AG10803 (cell line): Measurements from ENCODE around the gene DOCK11.

ENCODE experiments used
- DNase-seq: peaks from one replicate; pipeline ENCODE4 v3.0.0; 2010; ENCODE audit warnings: low read depth
- H3K4me3 ChIP-seq: 2 replicates; pipeline ENCODE4 v1.5.1; 2011; ENCODE audit warnings: mild to moderate bottlenecking, low read length, control low read depth
- CTCF ChIP-seq: conservative IDR thresholded peaks from 2 replicates; pipeline ENCODE4 v1.5.1; 2011; ENCODE audit warnings: mild to moderate bottlenecking, low read length, control low read depth, inconsistent platforms

The DOCK11 gene

GRCh38 chrX:118626346-118626745 is 130.7 kb downstream of the DOCK11 start:
- TF ChIP-seq CTCF: no peak
- no peak for DNase-seq
- H3K4me3 ChIP-seq: no peak overlapping the region

DNA sequence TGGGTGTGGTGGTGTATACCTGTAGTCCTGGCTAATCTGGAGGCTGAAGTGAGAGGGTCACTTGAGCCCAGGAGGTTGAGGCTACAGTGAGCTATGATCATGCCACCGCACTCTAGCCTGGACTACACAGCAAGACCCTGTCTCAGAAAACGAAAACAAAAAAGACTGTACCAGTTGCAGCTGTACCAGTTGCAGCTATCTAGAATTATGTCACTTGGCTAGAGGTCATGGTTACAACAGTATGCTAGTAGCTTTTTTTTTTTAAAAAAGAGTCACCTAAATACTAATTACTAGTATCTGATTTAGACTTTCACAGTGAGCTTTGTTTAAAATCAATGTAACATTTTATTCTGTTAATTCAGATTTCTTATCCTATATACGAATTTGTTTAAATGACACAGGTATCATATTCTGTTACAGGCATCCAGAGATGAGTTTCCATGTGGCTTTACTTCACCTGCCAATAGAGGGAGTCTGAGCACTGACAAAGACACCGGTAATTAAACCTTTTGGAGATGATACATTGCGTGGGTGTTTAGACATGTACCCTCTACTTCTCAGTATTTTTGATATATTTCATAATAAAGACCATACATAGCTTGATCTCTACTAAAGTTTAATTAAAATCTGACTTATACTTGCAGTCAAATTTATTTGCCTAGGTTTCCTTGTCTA is 131.6 kb downstream of the DOCK11 start:
- no peak overlapping the region for H3K4me3 ChIP-seq
- DNase-seq: no peak
- TF ChIP-seq CTCF: peak; percentile 27

GRCh38 chrX:118630848-118631247 is 135.2 kb downstream of the DOCK11 start:
- no peak overlapping the region for H3K4me3 ChIP-seq
- DNase-seq: no peak
- no peak for TF ChIP-seq CTCF

- no peak for DNase-seq
- no peak for TF ChIP-seq CTCF
- H3K4me3 ChIP-seq: no peak overlapping the region
Measured at GRCh38 chrX:118631586-118631985, 136.0 kb downstream of the DOCK11 start.

DNA sequence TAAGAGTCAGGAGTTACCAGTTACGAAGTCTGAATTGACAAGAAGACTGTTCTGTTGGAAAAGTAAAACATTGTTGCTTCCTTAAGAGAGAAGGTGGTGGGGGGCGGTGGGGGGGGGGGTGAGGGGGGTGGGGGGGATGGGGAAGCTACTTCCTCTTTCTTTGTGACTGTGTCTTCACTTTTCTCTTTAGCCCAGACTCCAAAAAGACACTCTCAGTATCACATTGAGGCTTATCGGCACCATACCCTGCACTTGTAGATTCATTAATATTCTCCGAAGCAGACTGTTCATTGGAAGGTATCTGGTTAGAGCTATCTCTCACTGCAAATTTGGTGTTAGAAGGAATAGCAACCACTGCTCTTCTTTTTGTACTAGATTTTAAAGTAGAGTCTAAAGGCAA is 137.2 kb downstream of the DOCK11 start:
- DNase-seq: no peak
- no peak overlapping the region for H3K4me3 ChIP-seq
- no peak for TF ChIP-seq CTCF

GRCh38 chrX:118633530-118633929 is 137.9 kb downstream of the DOCK11 start:
- no peak overlapping the region for H3K4me3 ChIP-seq
- DNase-seq: no peak
- TF ChIP-seq CTCF: no peak

DNA sequence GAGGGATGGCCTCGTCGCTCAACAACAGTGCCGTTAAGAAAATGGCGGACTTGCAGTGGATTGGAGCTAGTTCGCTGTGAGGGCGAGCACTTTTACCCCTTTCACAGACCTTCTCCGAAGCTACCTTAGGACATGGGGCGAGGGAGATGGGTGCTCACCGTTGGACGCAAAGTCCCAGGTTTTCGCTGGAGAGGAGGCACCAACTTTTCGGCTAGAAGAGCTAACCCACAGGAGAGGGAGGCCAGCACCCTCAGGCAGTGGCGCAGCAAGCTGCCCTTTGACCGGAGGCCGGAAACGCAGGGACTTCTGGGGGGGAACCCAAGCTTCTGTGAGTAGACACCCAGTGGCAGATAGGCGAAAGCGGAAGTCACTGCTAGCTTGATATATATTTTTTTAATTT is 138.7 kb downstream of the DOCK11 start:
- TF ChIP-seq CTCF: no peak
- no peak for DNase-seq
- H3K4me3 ChIP-seq: no peak overlapping the region
